Liver (tissue), 9 donors: ENCODE results near the gene CTSS. TPM values are rescaled to one million over a fixed set of nuclear protein-coding genes. Genes with fewer than 3 reads are reported as not detected.

ENCODE experiments used
- DNase-seq: peaks from one replicate; pipeline ENCODE4 v3.0.0-alpha.2; 2017; ENCODE audit warnings: low spot score
- H3K27ac ChIP-seq, 2 donors: one replicate each; pipeline ENCODE4 v1.7.0; 2013; ENCODE audit warnings: inconsistent platforms in 2 of 2, low read length in 2 of 2, control low read depth in 1 of 2, low read depth in 1 of 2, mild to moderate bottlenecking in 1 of 2
- H3K27me3 ChIP-seq, 4 donors: one replicate each; pipeline versions ENCODE4 v1.6.1 to v1.7.0; 2013; ENCODE audit warnings: low read length in 3 of 4, inconsistent platforms in 1 of 4, mild to moderate bottlenecking in 1 of 4, moderate library complexity in 1 of 4; ENCODE audit not compliant: control insufficient read depth in 4 of 4, insufficient read depth in 4 of 4
- H3K36me3 ChIP-seq, 4 donors: one replicate each; pipeline versions ENCODE4 v1.6.1 to v1.7.0; 2013; ENCODE audit warnings: low read length in 3 of 4, mild to moderate bottlenecking in 3 of 4, low read depth in 1 of 4, moderate library complexity in 1 of 4; ENCODE audit not compliant: control insufficient read depth in 4 of 4, insufficient read depth in 3 of 4
- H3K4me1 ChIP-seq, 4 donors: one replicate each; pipeline versions ENCODE4 v1.6.1 to v1.7.0; 2013; ENCODE audit warnings: low read length in 3 of 4, mild to moderate bottlenecking in 3 of 4, moderate library complexity in 1 of 4; ENCODE audit not compliant: control insufficient read depth in 4 of 4, insufficient read depth in 4 of 4
- H3K4me3 ChIP-seq, 3 donors: one replicate each; pipeline versions ENCODE4 v1.6.1 to v1.7.0; 2013; ENCODE audit warnings: low read length in 3 of 3, control low read depth in 1 of 3, low read depth in 1 of 3, mild to moderate bottlenecking in 1 of 3
- H3K9ac ChIP-seq, 2 donors: one replicate each; pipeline ENCODE4 v1.7.0; 2013; ENCODE audit warnings: low read length in 2 of 2, mild to moderate bottlenecking in 2 of 2, moderate library complexity in 2 of 2, control low read depth in 1 of 2, low read depth in 1 of 2
- H3K9me3 ChIP-seq, 4 donors: one replicate each; pipeline versions ENCODE4 v1.6.1 to v1.7.0; 2013; ENCODE audit warnings: low read length in 3 of 4; ENCODE audit not compliant: control insufficient read depth in 4 of 4
- ATF3 ChIP-seq: IDR thresholded peaks from 2 replicates; pipeline ENCODE4 v1.6.1; 2016; ENCODE audit warnings: antibody characterized with exemption
- EGR1 ChIP-seq, 2 donors: IDR thresholded peaks; 2 replicates each; pipeline ENCODE4 v1.6.1; 2016 to 2018; ENCODE audit warnings: antibody characterized with exemption in 2 of 2, low read depth in 2 of 2
- FOXA1 ChIP-seq: IDR thresholded peaks from 2 replicates; pipeline ENCODE4 v1.6.1; 2016; ENCODE audit warnings: antibody characterized with exemption
- FOXA2 ChIP-seq: IDR thresholded peaks from 2 replicates; pipeline ENCODE4 v1.6.1; 2016; ENCODE audit warnings: antibody characterized with exemption
- GABPA ChIP-seq, 2 donors: IDR thresholded peaks in 1 of 2; conservative IDR thresholded peaks in 1 of 2; 2 replicates each; pipeline ENCODE4 v1.6.1; 2016; ENCODE audit warnings: antibody characterized with exemption in 2 of 2, mild to moderate bottlenecking in 1 of 2, moderate library complexity in 1 of 2
- HNF4A ChIP-seq, 2 donors: conservative IDR thresholded peaks; 2 replicates each; pipeline ENCODE4 v1.6.1; 2016; ENCODE audit warnings: antibody characterized with exemption in 2 of 2, mild to moderate bottlenecking in 2 of 2
- HNF4G ChIP-seq: IDR thresholded peaks from 2 replicates; pipeline ENCODE4 v1.6.1; 2016; ENCODE audit warnings: antibody characterized with exemption
- JUND ChIP-seq, 2 donors: IDR thresholded peaks; 2 replicates each; pipeline ENCODE4 v1.6.1; 2016; ENCODE audit warnings: antibody characterized with exemption in 2 of 2
- MAX ChIP-seq: IDR thresholded peaks from 2 replicates; pipeline ENCODE4 v1.6.1; 2016; ENCODE audit warnings: antibody characterized with exemption
- NR2F2 ChIP-seq: IDR thresholded peaks from 2 replicates; pipeline ENCODE4 v1.6.1; 2016; ENCODE audit warnings: antibody characterized with exemption
- RAD21 ChIP-seq, 2 donors: IDR thresholded peaks; 2 replicates each; pipeline ENCODE4 v1.6.1; 2016; ENCODE audit warnings: antibody characterized with exemption in 2 of 2, mild to moderate bottlenecking in 2 of 2
- REST ChIP-seq: IDR thresholded peaks from 2 replicates; pipeline ENCODE4 v1.6.1; 2016; ENCODE audit warnings: antibody characterized with exemption, mild to moderate bottlenecking
- RXRA ChIP-seq, 2 donors: IDR thresholded peaks; 2 replicates each; pipeline ENCODE4 v1.6.1; 2017 to 2018; ENCODE audit warnings: antibody characterized with exemption in 2 of 2, mild to moderate bottlenecking in 1 of 2
- SP1 ChIP-seq: IDR thresholded peaks from 2 replicates; pipeline ENCODE4 v1.6.1; 2018; ENCODE audit warnings: antibody characterized with exemption, mild to moderate bottlenecking
- TAF1 ChIP-seq: conservative IDR thresholded peaks from 2 replicates; pipeline ENCODE4 v1.6.1; 2016; ENCODE audit warnings: antibody characterized with exemption, mild to moderate bottlenecking
- YY1 ChIP-seq: IDR thresholded peaks from 2 replicates; pipeline ENCODE4 v1.6.1; 2016; ENCODE audit warnings: antibody characterized with exemption, mild to moderate bottlenecking
- WGBS: extraction: QIAGEN DNeasy Blood & Tissue Kit; methylation state at CpG from one replicate; pipeline ENCODE4 v1.1.7; 2013; 5-methylcytosine and 5-hydroxymethylcytosine counted together
- polyA plus RNA-seq, 2 donors: library from polyadenylated mRNA; stranded (reverse) in 1 of 2; unstranded in 1 of 2; fragments of 200-250 nt in 1 of 2; fragments of >200 nt in 1 of 2; fragmentation: Nextera tagmentation in 1 of 2; extraction: Ambion mirVana in 1 of 2; gene quantifications; one replicate each; pipeline versions ENCODE4 v1.2.1 to v1.2.3, GENCODE V29; 2013 to 2015
- total RNA-seq, 2 donors: library from RNA; depleted of rRNA; stranded (reverse); fragments of >200 nt; gene quantifications; one replicate each; pipeline ENCODE4 v1.2.3, GENCODE V29; 2014
- TF ChIP-seq, protein P1 (sequence below): fragments of 150-350 bp; IDR thresholded peaks from 2 replicates; pipeline ENCODE4 v1.5.1; 2017; ENCODE audit warnings: improper control_type of control experiment, low read depth, low read length; ENCODE audit not compliant: missing input control
- TF ChIP-seq, protein P2 (sequence below): IDR thresholded peaks from 2 replicates; pipeline ENCODE4 v1.6.1; 2016; ENCODE audit warnings: antibody characterized with exemption
- donor health status: healthy.
- donor health status: healthy.
- donor health status: healthy.
- donor health status: healthy.
- donor health status: healthy.

CTSS gene
- total and polyA plus RNA-seq, 4 donors: 17.3 to 122 (median 62.4) TPM

DNA sequence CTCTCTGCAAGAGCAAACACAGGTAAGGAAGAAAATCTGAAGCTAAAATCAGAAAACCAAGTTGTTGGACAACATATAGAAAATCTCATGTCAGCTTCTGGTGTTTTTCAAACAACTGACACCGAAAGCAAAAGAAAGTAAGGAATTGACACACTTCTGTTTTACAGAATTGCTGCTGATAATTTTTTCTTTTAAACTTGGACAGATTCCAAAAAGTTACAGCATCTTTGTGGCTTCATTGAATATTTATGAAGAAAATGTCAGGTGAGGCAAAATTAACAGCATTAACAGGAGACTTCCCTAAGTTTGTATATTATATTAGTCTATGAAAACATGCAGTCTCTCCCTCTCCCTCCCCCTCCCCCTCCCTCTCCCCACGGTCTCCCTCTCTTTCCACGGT, 14.9 kb upstream of the CTSS start:
- TF ChIP-seq EGR1 (IDR thresholded peaks at IDR 0.05; ENCODE audit: low read depth in 2 of 2) (no peak), FOXA1 (no peak), RAD21 (IDR thresholded peaks at IDR 0.05) (no peak), RXRA (IDR thresholded peaks at IDR 0.05) (no peak), REST (no peak), HNF4A (conservative IDR thresholded peaks at IDR 0.05) (no peak), SP1 (no peak), GABPA (IDR thresholded peaks at IDR 0.05 in 1 of 2, conservative IDR thresholded peaks at IDR 0.05 in 1 of 2) (no peak), JUND (IDR thresholded peaks at IDR 0.05) (no peak), YY1 (no peak), HNF4G (no peak)
- TF ChIP-seq, protein P1, sequence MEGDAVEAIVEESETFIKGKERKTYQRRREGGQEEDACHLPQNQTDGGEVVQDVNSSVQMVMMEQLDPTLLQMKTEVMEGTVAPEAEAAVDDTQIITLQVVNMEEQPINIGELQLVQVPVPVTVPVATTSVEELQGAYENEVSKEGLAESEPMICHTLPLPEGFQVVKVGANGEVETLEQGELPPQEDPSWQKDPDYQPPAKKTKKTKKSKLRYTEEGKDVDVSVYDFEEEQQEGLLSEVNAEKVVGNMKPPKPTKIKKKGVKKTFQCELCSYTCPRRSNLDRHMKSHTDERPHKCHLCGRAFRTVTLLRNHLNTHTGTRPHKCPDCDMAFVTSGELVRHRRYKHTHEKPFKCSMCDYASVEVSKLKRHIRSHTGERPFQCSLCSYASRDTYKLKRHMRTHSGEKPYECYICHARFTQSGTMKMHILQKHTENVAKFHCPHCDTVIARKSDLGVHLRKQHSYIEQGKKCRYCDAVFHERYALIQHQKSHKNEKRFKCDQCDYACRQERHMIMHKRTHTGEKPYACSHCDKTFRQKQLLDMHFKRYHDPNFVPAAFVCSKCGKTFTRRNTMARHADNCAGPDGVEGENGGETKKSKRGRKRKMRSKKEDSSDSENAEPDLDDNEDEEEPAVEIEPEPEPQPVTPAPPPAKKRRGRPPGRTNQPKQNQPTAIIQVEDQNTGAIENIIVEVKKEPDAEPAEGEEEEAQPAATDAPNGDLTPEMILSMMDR: no peak
- TF ChIP-seq, protein P2, sequence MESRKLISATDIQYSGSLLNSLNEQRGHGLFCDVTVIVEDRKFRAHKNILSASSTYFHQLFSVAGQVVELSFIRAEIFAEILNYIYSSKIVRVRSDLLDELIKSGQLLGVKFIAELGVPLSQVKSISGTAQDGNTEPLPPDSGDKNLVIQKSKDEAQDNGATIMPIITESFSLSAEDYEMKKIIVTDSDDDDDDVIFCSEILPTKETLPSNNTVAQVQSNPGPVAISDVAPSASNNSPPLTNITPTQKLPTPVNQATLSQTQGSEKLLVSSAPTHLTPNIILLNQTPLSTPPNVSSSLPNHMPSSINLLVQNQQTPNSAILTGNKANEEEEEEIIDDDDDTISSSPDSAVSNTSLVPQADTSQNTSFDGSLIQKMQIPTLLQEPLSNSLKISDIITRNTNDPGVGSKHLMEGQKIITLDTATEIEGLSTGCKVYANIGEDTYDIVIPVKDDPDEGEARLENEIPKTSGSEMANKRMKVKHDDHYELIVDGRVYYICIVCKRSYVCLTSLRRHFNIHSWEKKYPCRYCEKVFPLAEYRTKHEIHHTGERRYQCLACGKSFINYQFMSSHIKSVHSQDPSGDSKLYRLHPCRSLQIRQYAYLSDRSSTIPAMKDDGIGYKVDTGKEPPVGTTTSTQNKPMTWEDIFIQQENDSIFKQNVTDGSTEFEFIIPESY: no peak
- no peak overlapping the region for H3K9ac ChIP-seq
- 84% methylated on average over 3 of the region's 3 CpGs for whole genome bisulfite sequencing
- no peak overlapping the region for H3K4me3 ChIP-seq
- no peak for DNase-seq
- H3K4me1 ChIP-seq: no peaks in the 10 kb centered on the region
- no peaks in the 10 kb centered on the region for H3K27me3 ChIP-seq
- no peak overlapping the region for H3K27ac ChIP-seq
- no peaks in the 10 kb centered on the region for H3K9me3 ChIP-seq
- no peaks in the 10 kb centered on the region for H3K36me3 ChIP-seq

GRCh38 chr1:150778409-150778808, 12.8 kb upstream of the CTSS start:
- TF ChIP-seq MAX (no peak), NR2F2 (no peak), FOXA2 (no peak), YY1 (no peak), JUND (IDR thresholded peaks at IDR 0.05) (no peak), TAF1 (no peak), SP1 (no peak), HNF4G (no peak), GABPA (IDR thresholded peaks at IDR 0.05 in 1 of 2, conservative IDR thresholded peaks at IDR 0.05 in 1 of 2) (no peak), HNF4A (conservative IDR thresholded peaks at IDR 0.05) (no peak), RAD21 (IDR thresholded peaks at IDR 0.05) (no peak), RXRA (IDR thresholded peaks at IDR 0.05) (no peak), ATF3 (no peak), REST (no peak)
- TF ChIP-seq, protein P1: no peak
- WGBS: 86% methylated on average over 1 of the region's 1 CpG
- Histone ChIP-seq H3K27me3 (no peaks in the 10 kb centered on the region), H3K4me1 (no peaks in the 10 kb centered on the region), H3K36me3 (no peaks in the 10 kb centered on the region), H3K9me3 (no peaks in the 10 kb centered on the region), H3K9ac (no peak overlapping the region), H3K4me3 (no peak overlapping the region), H3K27ac (no peak overlapping the region)
- no peak for DNase-seq
